NCI-H446 (cell line): ENCODE results near the gene EIF2A.
"Not testable (repeated sequence)": the region's sequence is repeated elsewhere in the genome, so short reads cannot be mapped to it uniquely, and the experiment has no call there.

Experiments used
- DNase-seq, 2 experiments: peaks; one replicate each; lab custom pipeline; 2025; lab: John Stamatoyannopoulos, UW

The EIF2A gene

GRCh38 chr3:150546226-150547044, at the start of gene EIF2A, which contains the start of gene SERP1:
Gene EIF2A (plus strand): TSS chr3:150546787. CDS start chr3:150546803, 16 bp downstream.
Gene SERP1 (minus strand): TSS chr3:150546496. CDS start chr3:150546135, 361 bp downstream.
- DNase-seq, result peak; percentile 99 to 100

DNA sequence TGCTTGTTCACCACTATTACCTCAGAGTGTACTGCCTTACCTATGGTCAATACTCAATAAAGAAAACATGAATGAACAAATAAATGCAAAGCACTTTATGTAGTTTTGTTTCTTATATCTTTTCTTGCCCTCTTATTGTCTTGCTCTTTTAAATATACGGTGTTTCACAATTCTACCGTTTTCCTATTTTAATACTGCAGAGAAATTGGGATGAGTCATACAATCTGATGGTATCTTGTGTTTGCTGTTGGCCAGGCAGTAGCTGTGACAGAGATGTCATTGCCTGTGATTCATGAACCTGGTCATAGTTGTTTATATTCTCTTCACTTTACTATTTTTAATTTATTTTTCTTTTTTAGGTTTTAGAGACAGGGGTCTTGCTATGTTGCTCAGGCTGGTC, 48.6 kb upstream of the EIF2A start:
- no peak for DNase-seq

DNA sequence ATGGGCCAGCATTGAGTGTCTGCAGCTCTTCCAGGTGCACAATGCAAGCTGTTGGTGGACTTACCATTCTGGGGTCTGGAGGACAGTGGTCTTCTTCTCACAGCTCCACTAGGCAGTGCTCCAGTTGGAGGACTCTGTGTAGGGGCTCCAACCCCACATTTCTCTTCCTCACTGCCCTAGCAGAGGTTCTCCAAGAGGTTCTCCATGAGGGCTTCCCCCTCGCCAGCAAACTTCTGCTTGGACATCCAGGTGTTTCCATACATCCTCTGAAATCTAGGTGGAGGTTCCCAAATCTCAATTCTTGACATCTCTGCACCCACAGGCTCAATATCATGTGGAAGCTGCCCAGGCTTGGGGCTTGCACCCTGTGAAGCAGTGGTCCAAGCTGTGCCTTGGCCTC, 45.6 kb upstream of the EIF2A start:
- DNase-seq, result not testable (repeated sequence)

- no peak for DNase-seq
Measured at GRCh38 chr3:150503402-150504099, 43.0 kb upstream of the EIF2A start.

DNA sequence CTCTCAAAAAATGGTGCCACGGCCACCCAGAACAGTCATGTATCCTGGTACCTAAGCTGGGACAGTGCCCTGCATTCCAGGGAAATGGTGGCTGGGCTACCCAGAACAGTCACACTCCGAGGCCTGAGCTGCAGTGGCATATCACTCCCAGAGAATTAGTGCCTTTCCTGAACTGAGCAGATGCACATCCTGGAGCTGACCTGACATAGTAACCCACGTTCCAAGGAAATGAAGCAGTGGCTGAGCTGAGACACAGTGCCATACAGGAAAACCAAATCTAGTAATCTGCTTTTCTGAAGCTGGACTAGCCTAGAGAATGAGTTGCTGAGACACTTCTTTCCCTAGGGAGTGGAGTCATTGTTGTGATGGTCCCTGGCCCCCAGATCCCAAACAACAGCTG, 42.1 kb upstream of the EIF2A start:
- no peak for DNase-seq

- no peak for DNase-seq
Measured at GRCh38 chr3:150508401-150508800, 38.2 kb upstream of the EIF2A start.

- no peak for DNase-seq
Measured at GRCh38 chr3:150509780-150510179, 36.8 kb upstream of the EIF2A start.

- no peak for DNase-seq
Measured at GRCh38 chr3:150511122-150511821, 35.3 kb upstream of the EIF2A start.

GRCh38 chr3:150515210-150515609, 31.4 kb upstream of the EIF2A start:
- DNase-seq, result no peak

DNA sequence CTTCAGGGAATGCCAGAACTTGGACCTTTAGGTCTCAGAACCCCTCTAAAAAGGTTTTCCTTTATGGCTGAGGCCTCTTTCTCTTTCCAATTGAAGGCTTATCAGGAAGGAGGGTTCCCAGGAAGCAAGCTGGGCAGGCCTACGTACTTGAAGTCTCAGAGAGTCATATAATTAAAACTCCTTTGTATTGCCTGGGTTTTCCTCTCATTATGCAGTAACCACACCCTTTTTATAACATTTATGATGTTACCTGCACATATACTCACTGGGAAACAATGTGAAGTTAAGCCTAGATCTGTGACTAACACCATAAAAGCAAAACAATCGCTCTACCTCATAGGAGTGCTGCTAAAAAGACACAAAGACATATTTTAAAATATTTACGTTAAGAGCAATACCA, 27.6 kb upstream of the EIF2A start:
- no peak for DNase-seq

DNA sequence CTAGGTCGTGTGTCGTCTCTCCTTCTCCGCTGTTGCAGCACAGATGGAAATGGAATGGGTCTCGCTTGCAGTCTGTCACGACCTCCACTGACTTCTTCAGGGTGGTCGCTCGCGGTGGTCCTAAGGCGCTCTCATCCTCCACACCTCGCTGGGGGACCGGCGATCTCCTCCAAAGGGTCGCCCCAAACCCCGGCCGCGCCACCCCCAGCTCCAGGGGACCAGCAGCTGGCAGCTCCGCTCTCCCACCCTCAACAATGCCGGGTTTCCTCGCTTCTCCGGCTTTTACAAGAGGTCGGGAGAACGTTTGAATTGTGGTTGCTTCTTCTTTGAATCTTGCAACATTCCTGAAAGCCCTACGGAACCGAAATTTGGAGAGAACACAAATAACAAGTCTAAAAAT, 26.2 kb upstream of the EIF2A start:
- DNase-seq, result no peak

DNA sequence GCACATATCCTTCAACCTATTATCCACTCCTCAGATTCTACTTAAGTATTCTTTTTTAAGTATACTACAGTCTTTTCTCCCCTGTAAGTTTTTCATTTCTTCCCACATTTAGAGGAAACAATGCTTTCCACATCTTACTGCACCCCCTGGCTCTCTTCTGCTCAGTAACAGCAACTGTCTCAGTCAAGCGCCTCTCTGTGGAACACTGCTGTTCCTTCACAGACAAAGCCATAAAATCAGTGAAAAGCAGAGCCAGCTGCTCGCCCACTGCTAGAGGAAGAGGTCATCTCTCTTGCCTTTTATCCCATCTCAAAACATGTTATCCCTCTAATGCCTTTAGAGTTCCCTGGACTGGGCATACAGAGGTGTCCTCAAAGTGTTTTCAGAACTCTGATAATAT, 25.1 kb upstream of the EIF2A start:
- DNase-seq, result no peak

DNA sequence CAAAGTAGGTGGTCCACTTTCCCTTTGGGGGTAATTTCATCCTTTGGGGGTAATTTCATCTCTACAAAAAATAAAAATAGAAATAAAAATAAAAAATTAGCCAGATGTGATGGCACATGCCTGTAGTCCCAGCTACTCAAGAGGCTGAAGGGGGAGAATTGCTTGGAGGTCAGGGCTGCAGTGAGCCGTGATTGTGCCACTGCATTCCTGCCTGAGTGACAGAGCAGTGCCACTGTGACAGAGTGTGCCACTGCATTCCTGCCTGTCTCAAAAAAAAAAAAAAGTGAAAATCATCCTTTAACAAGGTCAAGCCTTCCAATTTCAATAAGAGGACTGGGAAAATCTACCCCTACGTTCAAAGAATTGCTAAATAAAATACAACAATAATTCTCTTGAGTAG, 23.0 kb upstream of the EIF2A start:
- no peak for DNase-seq

DNA sequence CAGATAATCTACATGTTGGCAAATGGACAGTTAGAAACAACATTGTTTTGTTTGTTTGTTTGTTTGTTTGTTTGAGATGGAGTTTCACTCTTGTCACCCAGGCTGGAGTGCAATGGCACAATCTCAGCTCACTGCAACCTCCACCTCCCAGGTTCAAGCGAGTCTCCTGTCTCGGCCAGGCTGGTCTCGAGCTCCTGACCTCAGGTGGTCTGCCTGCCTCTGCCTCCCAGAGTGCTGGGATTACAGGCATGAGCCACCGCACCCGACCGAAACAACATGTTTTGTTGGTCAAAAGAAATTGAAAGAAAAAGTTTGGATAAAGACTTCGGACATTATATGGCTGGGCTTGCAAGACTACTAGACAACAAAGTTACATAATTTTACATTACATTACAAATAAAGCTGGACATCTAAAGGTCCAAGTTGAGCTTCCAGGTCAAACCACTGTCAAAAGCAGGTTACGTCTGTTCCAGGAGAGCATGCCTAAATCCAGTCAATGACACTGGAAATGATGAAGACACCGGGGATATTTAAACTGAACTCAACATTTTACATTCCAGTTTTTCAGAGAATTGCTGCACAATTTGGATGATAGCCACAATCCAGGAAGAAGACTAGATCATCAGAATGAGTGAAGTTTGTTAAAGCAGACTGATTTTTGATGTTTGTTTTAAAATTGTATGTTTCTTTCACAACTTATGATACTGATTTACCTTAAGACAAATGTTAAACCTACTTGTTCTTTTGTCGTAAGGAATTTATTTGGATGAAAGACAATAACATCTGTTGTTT, 18.9 kb upstream of the EIF2A start:
- DNase-seq, result no peak

GRCh38 chr3:150528354-150528797, 18.2 kb upstream of the EIF2A start:
- peak in 1 of 2 experiments; percentile 21 for DNase-seq

DNA sequence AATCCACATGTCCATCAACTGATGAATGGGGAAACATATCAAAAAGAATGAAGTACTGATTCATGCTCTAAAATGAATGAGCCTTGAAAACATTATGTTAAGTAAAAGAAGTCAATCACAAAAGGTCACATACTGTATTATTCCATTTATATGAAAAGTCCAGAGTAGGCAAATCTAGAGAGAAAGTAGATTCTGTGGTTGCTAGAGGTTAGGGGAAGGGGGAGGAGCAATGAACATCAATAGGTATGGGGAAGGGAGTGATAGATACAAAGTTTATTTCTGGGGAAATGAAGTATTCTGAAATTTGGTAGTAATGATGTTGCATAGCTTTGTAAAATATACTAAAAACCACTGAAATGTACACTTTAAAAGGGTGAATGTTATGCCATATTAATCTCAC, 14.8 kb upstream of the EIF2A start:
- no peak for DNase-seq

DNA sequence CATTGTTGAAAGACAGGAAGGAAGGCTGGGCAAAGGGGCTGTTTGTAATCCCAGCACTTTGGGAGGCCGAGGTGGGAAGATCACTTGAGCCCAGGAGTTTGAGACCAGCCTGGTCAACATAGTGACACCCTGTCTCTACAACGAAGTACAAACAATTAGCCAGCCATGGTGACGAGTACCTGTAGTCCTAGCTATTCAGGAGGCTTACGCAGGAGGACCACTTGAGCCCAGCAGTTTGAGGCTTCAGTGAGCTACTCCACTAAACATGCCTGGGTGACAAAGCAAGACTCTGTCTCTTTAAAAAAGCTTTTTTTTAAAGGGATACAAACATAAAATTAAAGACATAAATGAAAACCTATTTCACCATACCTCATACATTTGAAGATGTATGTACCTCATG, 11.4 kb upstream of the EIF2A start:
- no peak for DNase-seq

DNA sequence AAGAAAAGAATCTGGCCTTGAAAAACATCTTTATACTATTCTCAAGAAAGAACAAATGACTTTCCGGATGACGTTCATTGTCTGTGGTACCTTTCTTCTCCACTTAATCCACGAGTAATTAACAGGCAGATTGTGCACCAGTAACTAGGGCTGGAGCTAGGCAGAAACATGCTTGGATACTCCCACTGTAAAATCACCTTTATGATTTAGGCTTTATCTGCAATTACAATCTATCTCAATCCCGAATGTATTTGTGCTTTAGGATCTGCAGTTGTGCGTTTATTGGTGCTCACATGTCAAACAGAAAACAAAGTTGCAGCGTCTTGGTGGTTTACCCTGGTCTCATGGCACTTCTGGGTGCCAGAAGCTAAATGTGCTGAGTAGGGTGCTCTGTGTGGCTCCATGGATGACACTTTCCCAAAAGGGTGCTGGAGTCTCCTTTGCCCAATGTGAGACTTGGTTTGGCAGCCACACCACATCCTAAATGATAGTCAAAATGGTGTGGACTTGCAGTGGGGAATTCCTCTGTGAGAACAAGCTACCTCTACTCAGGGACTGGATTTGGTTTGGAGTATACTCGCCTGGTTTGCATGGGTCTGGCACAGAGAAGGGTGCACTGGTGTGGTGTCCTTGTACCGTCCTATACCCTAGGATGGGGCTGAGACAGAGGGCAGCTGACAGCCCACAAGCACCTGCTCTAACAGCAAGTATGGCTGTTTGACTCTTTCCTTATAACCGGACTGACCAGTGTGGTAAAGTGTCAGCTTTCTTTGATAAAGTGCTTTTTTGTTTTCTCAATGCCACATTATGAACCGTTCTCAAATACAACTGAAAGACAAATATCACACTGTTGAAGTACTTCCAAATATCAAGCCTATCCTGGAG, 8.0 kb upstream of the EIF2A start:
- no peak for DNase-seq

DNA sequence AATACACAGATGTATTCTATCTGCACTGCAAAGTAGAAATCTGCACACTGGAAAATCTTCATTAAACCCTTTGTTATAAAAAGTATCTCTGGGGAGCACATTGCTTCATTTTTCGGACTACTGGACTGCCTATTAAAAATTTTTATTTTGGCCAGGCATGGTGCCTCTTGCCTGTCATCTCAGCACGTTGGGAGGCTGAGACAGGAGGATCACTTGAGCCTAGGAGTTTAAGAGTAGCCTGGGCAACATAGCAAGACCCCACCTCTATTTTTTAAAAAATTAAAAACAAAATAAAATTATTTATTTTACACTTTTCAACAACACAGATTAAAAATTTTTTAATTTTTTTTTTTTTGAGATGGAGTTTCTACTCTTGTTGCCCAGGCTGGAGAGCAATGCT, 6.3 kb upstream of the EIF2A start:
- no peak for DNase-seq

- DNase-seq, result no peak
Measured at GRCh38 chr3:150540991-150541390, 5.6 kb upstream of the EIF2A start.

DNA sequence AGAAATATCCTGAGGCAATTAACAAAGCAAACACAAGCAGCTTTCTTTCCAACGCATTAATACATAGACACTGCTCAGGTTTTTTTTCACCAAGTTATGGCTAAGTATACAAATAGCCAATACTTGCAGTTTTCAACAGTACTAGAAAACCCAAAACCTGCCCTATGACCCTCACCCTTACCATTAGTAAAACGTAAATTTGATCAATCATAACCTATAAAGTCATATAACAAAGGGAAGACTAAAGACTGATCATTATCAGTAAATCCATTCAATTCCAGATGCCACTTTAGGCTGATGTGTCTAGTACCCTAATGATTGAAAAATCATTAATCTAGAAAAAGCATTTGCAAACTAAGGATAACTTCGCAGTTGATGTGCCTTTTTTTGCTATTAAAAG, 3.5 kb upstream of the EIF2A start:
- no peak for DNase-seq
